ENCODE data around the gene VEGFB.

VEGFB gene

GRCh38 chr11:64210301-64211020, 23.9 kb upstream of the VEGFB start:
- DNase-seq (ENCODE audit: low spot score): no peak

- no peak for DNase-seq (ENCODE audit: low spot score)
These were observed 23.1 kb upstream of the VEGFB start for GRCh38 chr11:64211181-64211872.

DNA sequence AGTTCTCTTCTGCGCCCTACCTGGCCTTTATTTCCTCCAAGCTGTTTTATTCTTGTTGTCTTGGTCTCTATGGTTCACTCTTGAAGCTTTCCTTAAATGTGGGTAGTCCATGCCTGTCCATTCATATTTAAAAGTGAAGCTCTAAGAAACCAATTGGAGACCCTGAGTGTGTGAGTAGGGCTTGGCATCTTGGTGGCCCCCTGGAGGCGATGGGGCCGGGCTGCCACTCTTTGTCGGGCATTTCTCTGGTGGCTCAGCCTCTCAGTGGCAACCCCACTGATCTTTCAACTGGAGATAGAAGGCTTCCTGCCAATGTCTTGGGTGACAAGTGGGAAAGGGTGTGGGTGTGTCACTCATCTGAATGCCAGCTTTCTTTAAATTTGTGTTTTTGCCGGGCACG, 17.5 kb upstream of the VEGFB start:
- DNase-seq (ENCODE audit: low spot score): no peak

DNA sequence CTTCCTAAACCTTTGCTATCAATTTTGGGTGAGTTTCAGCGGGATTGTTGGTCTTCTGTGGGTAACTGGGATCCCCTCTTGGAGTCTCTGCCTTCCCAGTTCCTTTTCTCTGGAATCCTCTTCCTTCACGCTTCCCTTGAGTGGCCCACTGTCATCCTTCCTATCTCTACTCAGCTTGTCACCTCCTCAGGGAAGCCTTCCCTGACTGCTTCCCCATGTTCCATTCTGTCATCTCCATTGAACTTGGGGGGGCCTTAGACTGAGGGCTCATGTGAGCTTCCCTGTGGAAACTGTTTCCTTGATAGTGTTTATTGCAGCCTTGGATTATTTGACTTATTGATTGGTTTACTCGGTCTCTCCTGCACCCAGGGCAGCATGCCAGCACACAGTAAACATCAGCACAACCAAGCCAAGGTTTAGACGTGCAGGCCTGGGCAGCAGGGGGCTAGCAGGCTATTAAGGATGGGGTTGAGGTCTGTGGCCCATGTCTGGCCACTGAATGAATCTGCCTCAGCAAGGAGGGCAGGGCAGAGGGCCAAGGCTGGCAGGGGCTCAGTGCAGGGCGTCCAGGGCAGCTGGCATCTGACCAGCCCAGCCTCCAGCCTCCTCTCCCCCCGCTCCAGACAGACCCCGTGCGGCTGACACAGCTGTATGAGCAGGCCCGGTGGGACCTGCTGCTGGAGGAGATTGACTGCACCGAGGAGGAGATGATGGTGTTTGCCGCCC, 15.6 kb upstream of the VEGFB start:
- no peak for DNase-seq (ENCODE audit: low spot score)

- DNase-seq (ENCODE audit: low spot score): no peak
These were observed 15.1 kb upstream of the VEGFB start for GRCh38 chr11:64219354-64219684.

- DNase-seq (ENCODE audit: low spot score): no peak
These were observed 14.6 kb upstream of the VEGFB start for GRCh38 chr11:64219755-64220154.

- no peak for DNase-seq (ENCODE audit: low spot score)
These were observed 14.1 kb upstream of the VEGFB start for GRCh38 chr11:64220271-64220670.

DNA sequence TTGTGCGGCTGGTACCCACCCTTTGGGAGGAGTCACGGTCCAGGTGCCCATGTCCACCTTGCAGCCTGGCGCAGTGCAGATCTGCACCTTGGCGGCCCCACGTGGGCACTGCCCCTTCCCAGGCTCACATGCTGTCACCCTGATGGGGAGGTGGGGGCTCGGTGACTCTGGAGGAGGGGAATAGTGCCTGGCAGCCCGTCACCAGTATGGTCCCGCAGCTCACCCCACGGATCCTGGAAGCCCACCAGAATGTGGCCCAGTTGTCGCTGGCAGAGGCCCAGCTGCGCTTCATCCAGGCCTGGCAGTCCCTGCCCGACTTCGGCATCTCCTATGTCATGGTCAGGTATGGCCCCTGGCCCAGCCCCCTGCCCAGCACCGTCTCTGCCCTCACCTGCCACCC, 13.6 kb upstream of the VEGFB start:
- DNase-seq (ENCODE audit: low spot score): no peak

DNA sequence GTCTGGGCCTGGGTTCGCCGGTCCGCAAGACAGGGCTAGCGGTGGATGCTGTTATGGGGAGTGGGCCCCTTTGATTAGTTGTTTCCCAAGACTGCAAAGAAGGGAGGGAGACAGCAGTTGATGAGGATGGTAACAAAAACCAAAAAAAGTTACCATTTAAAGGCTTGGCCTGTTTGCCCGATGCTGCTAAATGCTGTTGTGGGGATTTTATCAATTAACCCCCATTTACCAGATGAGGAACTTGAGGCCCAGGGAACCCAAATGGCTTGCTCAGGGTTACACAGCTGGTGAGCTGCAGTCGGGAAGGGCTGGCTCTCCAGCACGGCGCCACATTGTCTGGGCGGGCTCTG, 11.8 kb upstream of the VEGFB start:
- DNase-seq (ENCODE audit: low spot score): no peak

DNA sequence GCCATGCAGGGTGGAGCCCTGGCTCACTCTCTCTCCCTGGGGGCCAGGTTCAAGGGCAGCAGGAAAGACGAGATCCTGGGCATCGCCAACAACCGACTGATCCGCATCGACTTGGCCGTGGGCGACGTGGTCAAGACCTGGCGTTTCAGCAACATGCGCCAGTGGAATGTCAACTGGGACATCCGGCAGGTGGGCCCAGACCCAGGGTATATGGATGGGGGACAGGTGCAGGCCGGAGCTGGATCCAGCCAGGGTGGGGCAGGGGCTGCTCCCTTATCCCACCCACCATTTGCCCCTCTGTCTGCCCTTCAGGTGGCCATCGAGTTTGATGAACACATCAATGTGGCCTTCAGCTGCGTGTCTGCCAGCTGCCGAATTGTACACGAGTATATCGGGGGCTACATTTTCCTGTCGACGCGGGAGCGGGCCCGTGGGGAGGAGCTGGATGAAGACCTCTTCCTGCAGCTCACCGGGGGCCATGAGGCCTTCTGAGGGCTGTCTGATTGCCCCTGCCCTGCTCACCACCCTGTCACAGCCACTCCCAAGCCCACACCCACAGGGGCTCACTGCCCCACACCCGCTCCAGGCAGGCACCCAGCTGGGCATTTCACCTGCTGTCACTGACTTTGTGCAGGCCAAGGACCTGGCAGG, 11.3 kb upstream of the VEGFB start:
- DNase-seq (ENCODE audit: low spot score): no peak

- no peak for DNase-seq (ENCODE audit: low spot score)
These were observed 10.1 kb upstream of the VEGFB start for GRCh38 chr11:64224151-64224890.

DNA sequence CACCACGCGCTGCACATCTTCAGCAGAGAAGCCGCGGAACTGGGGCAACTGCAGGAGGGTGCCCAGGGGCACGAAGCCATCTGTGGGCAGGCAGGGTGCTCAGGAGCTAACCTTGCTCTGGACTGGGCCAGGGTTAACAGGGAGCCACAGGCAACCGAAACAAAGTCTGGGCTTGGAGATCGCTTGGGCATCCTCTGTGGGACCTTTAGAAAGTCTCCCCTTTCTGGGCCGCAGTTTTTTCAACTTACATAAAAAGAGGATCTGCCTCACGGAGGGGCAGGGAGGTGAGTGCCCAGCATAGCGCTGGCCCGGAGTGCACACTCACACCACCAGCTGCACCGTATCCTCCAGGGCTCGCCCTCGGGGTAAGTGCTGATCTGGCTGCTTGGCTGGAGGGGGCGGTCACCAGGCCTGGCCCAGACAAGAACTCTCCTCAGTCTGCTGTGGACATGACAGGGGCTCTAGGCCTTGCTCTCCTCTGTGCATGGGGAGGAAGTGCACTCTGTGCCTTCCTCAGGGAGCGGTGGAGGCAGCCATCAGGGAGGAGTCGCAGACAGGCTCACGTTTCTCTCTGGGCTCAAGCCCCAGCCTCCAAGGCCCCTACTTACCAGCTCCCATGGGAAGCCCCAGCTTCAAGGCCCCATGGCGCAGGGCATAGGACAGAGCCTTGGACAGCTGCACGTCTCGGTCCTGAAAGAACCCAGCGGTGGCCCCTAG, 9.3 kb upstream of the VEGFB start:
- DNase-seq (ENCODE audit: low spot score): no peak

- DNase-seq (ENCODE audit: low spot score): peak; percentile 82
These were observed 8.5 kb upstream of the VEGFB start, which contains the start of the genes NUDT22 and TRPT1 for GRCh38 chr11:64225608-64226506. TSS of gene NUDT22 (plus strand) at chr11:64226274. CDS start at chr11:64226653, 379 bp downstream. TSS of gene TRPT1 (minus strand) at chr11:64226186. CDS start at chr11:64225860, 326 bp downstream.

- DNase-seq (ENCODE audit: low spot score): no peak
These were observed 7.8 kb upstream of the VEGFB start for GRCh38 chr11:64226507-64227051.

GRCh38 chr11:64227405-64227956, 6.9 kb upstream of the VEGFB start:
- no peak for DNase-seq (ENCODE audit: low spot score)

DNA sequence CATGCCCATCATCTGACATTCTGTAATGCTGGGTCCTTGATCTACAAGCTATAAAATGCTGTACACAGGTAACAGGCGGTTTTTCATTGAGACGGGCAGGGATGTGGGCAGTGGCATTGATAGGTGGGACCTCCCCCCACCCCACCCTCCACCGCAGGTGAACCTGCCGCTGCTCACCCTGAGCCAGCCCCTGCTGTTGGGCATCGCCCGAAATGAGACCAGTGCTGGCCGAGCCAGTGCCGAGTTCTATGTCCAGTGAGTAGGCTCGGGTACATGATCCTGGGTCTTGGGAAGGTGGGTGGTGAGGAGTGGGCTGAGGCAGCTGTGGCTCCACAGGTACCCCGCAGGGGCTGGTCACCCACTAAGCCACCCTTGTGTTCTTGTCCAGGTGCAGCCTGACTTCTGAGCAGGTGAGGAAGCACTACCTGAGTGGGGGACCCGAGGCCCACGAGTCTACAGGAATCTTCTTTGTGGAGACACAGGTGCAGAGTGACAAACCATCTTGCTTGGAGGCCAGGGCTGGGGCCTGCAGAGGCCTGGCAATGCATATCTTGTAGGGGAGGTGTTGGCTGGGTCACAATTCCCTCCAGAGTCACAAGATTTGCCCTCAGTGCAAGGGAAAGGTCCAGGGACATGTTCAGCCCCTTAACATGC, 5.2 kb upstream of the VEGFB start:
- no peak for DNase-seq (ENCODE audit: low spot score)

- no peak for DNase-seq (ENCODE audit: low spot score)
These were observed 4.6 kb upstream of the VEGFB start for GRCh38 chr11:64229744-64230170.

DNA sequence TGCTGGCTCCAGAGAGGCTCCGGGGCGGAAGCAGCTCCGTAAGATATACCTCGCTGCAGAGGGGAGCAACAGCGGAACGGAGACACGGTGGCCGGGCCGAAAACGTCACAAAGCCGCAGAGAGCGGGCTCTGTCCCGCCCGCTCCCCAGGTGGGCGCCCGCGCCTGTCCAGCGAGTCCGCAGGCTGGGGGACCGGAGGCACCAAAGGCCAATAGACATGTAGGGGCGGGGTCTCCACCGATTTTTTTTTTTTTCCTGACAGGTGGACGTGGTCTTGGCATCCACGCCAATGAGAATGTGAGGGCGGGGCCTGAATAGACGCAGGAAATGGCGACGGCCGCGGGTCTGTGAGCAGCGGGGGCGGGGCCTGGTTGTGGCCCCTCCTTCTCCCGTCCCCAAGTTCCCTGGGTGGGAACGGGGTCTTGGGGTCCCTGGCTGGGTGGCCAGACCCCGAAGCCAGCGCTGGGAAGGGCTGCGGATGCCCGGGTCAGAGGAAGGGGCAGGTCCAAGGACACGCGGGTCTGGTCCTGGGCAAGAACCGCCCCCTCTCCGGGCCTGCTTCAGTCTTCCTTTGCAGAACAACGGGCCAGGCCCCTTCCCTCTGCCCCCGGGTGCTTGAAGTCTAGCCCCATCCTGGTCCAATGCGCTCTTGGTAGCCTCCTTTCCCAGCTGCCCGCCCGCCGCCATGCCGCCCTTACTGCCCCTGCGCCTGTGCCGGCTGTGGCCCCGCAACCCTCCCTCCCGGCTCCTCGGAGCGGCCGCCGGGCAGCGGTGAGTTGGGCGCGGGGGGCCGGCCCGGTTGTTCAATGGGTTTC, 4.0 kb upstream of the VEGFB start, which contains the start of gene DNAJC4:
Gene DNAJC4, plus strand, starts transcription at position 378 of the 814 bp plus-strand sequence. Its CDS starts 307 bp downstream, at position 685.
- peak; percentile 97 for DNase-seq (ENCODE audit: low spot score)
